GM18858 (cell line): Measurements from ENCODE around the gene ACTR3C.
"Not testable (repeated sequence)": the region's sequence is repeated elsewhere in the genome, so short reads cannot be mapped to it uniquely, and the experiment has no call there.

ENCODE experiments used
- ATAC-seq: cut with Tn5 transposase; IDR thresholded peaks from one replicate; pipeline ENCODE4 v1.9.1; 2021; ENCODE audit not compliant: unreplicated experiment

Gene ACTR3C

DNA sequence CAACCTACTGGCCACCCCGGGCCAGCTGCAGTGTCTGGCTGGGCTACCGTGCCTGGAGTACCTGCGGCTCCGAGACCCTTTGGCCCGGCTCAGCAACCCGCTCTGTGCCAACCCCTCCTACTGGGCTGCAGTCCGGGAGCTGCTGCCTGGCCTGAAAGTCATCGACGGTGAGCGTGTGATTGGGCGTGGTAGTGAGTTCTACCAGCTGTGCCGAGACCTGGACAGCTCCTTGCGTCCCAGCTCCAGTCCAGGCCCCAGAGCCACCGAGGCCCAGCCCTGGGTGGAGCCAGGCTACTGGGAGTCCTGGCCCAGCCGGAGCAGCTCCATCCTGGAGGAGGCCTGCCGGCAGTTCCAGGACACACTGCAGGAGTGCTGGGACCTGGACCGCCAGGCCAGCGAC, 13.8 kb upstream of the ACTR3C start:
- ATAC-seq, result no peak

GRCh38 chr7:150336746-150337145, 13.4 kb upstream of the ACTR3C start:
- no peak for ATAC-seq

DNA sequence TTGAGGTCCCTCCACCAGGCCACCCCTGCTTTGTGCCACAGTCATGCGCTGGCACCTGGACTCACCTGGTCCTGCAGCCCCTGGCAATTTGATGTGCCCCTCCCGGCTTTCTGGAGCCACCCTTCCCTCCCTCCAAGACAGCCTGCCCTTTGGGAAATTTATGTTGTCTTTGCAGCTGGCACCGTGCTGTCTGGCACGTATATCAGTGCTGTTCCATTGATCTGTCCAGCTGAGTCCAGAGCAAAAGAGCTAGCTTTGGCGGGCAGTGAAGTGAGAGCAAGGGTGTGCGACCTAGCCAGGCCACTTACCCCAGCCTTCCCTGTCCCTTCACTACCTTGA, 12.4 kb upstream of the ACTR3C start:
- ATAC-seq, result no peak

- ATAC-seq, result no peak
Measured at GRCh38 chr7:150335108-150335773, 11.9 kb upstream of the ACTR3C start.

DNA sequence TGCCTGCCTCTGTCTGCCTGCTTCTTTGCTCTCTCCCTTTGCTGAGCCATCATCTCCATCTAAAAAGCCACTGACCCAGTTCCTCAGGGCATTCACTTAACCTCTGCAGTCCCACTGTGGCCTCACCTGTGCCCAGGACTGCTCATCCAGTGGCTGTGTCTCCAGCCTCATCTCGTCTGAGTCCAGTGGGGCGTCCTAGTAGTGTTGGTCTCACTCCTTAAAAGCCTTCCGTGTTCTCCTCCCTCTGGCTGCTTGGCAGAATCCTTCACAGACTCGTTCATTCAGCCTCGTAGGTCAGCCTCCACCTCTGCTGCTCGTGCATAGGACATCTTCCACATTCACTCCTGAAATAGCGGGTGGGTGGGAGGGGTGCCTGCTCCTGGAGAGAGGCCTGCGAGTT, 10.8 kb upstream of the ACTR3C start:
- no peak for ATAC-seq

DNA sequence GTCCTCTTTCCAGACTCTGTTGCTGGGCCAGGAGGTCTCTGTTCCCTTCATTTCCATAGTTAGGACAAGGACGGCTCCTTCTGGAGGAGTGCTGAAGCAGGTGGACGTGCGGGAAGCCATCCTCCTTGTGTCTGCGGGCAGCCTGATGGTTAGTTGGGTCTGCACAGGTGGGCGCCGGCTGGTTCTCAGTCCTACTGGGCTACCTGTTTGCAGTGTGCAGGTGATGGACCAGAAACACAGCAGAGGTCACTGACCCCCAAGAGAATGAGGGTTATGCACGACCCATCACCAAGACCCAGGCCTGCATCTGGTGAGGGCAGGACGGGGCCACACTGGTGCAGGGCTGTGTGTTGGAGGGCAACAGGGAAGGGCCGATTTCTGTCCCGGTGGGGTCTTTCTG, 10.3 kb upstream of the ACTR3C start:
- no peak for ATAC-seq

DNA sequence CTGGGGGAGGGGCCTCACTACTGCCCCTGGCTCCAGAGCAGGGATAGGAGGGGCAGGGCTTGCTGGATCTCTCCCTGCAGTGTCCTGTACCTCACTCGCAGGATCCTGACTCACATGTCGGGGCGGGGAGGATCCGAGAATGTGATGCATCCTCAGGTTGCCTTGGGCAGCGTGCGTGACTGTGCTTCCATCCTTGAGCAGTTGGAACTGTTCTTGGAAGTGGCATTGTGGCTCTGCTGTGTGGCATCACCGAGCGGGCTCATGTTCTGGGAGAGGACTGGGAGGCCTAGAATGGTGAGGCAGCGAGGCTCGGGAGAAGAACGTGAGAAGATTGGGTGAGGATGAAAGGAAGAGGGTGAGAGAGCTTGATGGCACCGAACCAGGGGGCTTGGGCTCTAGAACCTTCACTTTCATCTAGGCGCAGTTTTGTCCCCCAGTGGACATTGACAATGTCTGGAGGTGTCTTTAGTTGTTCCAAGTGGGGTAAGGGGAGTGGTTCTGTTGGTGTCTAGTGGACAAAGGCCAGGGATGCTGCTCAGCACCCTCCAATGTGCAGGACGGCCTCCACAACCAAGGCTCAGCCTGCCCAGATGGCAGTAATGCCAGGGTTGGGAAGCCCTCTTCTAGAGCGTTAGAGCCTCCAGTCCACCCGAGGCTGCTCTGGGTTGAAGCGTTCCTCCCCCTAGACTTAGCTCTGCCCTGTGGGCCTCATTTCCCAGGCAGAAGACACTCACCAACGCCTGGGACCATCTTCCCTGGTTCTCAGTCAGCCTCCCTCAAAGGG, 9.7 kb upstream of the ACTR3C start:
- ATAC-seq, result no peak

- ATAC-seq, result no peak
Measured at GRCh38 chr7:150330211-150330885, 7.0 kb upstream of the ACTR3C start.

- no peak for ATAC-seq
Measured at GRCh38 chr7:150329331-150330120, 6.2 kb upstream of the ACTR3C start.

DNA sequence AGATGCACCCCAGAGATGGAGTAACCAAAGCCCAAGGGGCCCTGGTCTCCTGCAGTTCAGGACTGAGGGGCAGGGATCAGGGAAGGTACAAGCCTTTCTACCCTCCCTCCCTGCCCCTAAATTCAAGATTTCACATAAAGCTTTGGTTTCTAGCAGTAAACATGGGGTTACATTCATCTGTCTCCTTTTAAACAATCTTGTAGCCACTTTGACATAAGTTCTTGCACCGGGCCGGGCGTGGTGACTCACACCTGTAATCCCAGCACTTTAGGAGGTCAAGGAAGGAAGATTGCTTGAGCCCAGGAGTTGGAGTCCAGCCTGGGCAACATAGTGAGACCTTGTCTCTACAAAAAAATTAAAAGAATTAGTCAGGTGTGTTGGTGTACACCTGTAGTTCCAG, 4.0 kb upstream of the ACTR3C start:
- ATAC-seq, result no peak

- ATAC-seq, result no peak
Measured at GRCh38 chr7:150326657-150327268, 3.4 kb upstream of the ACTR3C start.

DNA sequence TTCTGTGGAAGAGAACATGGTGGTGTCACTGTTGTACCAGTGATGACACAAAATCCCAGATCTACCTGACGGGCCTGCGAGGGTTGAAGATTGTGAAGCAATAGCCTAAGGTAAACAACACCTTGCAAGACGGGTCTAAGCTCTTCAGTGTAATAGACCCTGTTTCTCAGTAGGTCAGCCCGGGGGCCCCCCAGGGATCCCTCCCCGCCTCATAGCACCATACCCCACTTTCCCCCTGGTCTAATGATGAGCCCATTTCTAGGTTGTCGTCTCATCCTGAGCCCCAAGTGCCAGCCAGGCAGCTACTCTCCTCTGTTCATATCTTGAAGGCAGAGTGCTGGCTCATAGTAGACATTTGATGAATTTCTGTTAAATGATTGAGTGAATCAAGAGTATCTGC, 2.6 kb upstream of the ACTR3C start:
- no peak for ATAC-seq

DNA sequence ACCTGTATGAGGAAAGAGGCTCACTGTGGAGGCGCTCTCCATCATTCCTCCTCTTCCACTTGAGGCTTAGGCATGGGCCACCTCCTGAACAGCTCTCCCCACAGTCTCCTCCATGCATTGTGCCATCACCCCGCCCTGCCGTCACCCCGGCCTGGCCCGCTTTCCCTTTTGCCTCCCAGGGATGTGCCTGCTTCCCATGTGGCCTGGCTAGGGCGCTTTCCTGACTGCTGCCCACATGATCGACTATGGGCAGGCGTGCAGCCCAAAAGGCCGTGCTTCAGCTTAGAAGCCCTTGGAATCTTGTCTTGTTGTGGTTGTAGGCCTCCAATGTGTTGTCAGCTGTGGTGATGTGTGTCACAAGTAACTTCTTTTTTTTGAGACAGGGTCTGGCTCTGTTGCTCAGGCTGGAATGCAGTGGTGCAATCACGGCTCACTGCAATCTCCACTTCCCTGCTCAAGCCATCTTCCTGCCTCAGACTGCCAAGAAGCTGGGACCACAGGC, 1.8 kb upstream of the ACTR3C start:
- ATAC-seq, result no peak

DNA sequence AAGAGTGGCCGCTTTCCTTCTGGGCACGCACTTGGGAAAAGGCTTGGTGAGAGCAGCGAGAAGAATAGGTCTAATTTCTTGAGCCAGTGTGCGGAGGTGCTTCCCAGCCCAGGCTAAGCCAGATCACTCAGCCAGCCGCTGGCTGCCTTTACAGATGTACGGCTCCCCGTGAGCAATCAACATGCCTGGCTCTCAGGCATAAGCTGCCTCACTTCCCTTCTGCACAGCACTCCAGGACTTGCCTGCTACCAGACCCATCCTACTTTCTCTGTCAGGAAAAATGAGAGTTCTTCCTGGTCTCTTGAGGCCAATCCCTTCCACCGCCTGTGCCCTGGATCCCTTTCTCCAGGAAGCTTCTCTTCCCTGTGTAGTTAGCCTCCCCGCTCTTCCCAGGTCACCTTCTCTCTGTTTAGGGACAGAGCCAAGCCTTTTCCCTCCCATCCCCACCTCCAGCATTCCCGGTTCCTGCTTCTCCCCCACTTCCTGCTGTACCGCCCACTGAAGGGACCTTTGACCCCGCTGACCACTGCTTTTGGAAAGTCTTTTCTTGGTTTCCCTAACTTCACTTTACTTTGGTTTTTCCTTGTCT, 1.1 kb upstream of the ACTR3C start:
- ATAC-seq, result no peak

GRCh38 chr7:150323682-150324372, 482 bp upstream of the ACTR3C start:
- ATAC-seq, result no peak

- ATAC-seq, result no peak
Measured at GRCh38 chr7:150322114-150322832, 1.1 kb downstream of the ACTR3C start.

GRCh38 chr7:150321788-150322113, 1.6 kb downstream of the ACTR3C start:
- no peak for ATAC-seq

GRCh38 chr7:150317748-150318444, 5.4 kb downstream of the ACTR3C start:
- no peak for ATAC-seq

DNA sequence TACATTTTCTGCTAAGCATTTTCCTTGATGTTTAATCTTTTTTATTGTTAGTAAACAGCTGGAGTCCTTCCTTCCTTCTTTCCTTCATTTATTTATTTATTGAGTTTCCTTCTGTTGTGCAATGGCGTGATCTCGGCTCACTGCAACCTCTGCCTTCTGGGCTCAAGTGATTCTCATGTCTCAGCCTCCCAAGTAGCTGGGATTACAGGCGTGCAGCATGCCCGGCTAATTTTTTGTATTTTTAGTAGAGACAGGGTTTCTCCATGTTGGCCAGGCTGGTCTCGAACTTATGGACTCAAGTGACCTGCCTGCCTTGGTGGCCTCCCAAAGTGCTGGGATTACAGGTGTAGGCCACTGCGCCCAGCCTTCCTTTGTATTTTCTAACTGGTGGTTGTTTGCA, 6.4 kb downstream of the ACTR3C start:
- not testable (repeated sequence) for ATAC-seq
